GM12878 (cell line): ENCODE results near the gene LSM14B.

Experiments used
- BCL3 ChIP-seq: IDR thresholded peaks from 2 replicates; pipeline ENCODE4 v1.6.1; 2011; ENCODE audit warnings: borderline replicate concordance, low read depth, mild to moderate bottlenecking, moderate library complexity, low read length; ENCODE audit not compliant: insufficient read depth, poor library complexity, severe bottlenecking
- CTCF ChIP-seq, 3 experiments: IDR thresholded peaks in 2 of 3; conservative IDR thresholded peaks in 1 of 3; 2 replicates each; pipeline ENCODE4 v1.5.1; 2011; ENCODE audit warnings: low read depth in 3 of 3, low read length in 3 of 3, mild to moderate bottlenecking in 3 of 3, control low read depth in 2 of 3, moderate library complexity in 2 of 3, inconsistent platforms in 1 of 3, mixed read lengths in 1 of 3; ENCODE audit not compliant: control insufficient read depth in 2 of 3, insufficient read depth in 1 of 3; ENCODE audit errors: extremely low read depth in 1 of 3
- ELK1 ChIP-seq: IDR thresholded peaks from 2 replicates; pipeline ENCODE4 v1.6.1; 2012; ENCODE audit warnings: low read depth, low read length, improper control_type of control experiment
- POLR2AphosphoS5 ChIP-seq: IDR thresholded peaks from 2 replicates; pipeline ENCODE4 v1.6.1; 2011; ENCODE audit warnings: mild to moderate bottlenecking, low read length, inconsistent platforms
- SPI1 ChIP-seq: IDR thresholded peaks from 2 replicates; pipeline ENCODE4 v1.6.1; 2011; ENCODE audit warnings: low read depth, mild to moderate bottlenecking, low read length, moderate library complexity, borderline replicate concordance; ENCODE audit not compliant: insufficient read depth

- TF ChIP-seq CTCF (IDR thresholded peaks at IDR 0.05 in 2 of 3, conservative IDR thresholded peaks at IDR 0.05 in 1 of 3; ENCODE audit: control insufficient read depth in 2 of 3, extremely low read depth in 1 of 3, insufficient read depth in 1 of 3, low read depth in 3 of 3, low read length in 3 of 3) (no peak), SPI1 (no peak), POLR2AphosphoS5 (no peak), ELK1 (no peak), BCL3 (no peak)
Observed at GRCh38 chr20:62167474-62167873, 45.2 kb downstream of the LSM14B start.
